ENCODE data around the gene ZFP92. TPM values are rescaled to one million over a fixed set of nuclear protein-coding genes. Genes with fewer than 3 reads are reported as not detected.

The ZFP92 gene
- total and polyA plus RNA-seq, 2 donors (not counting 3 experiments of a cell fraction or from before 2014, with no cell fraction given): 0.36 to 1.2 TPM

DNA sequence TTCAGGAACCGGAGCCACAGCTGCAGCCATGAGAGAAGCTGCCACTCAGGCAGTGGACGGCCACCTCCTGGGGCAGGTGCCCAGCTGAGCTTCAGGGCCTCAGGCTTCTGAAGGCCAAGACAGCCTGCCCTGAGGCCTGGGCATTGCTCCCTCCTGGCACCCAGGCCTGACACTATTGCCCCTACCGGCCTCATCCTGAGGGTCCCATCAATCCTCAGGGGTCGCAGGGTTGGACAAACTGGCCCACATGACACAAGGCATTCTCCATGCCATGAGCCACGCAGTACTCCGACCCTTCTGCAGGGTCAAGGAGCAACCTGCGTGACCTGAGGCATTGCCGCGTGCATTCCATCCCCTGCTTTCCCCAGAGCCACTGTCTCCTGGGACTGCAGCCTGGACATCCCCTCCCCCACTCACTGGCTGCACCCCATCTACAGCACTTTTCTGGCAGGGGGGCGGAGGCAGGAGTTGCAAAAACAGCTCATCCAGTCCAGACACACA lies 3.0 kb upstream of the ZFP92 start:
- POLR2A ChIA-PET: no interaction called here
- Histone ChIP-seq H3K4me2 (ENCODE audit: insufficient read depth, low read length) (no peak overlapping the region), H3K9me3 (replicated peaks; ENCODE audit: control insufficient read depth, insufficient read depth, low read length) (no peaks in the 10 kb centered on the region), H3K9ac (replicated peaks; ENCODE audit: extremely low read depth, insufficient read depth, low read length) (no peak overlapping the region), H2AFZ (ENCODE audit: low read depth, low read length) (no peak overlapping the region), H3K9me1 (replicated peaks; ENCODE audit: control insufficient read depth, extremely low read depth, insufficient read depth, low read length) (no peaks in the 10 kb centered on the region), H3K27me3 (ENCODE audit: control insufficient read depth in 2 of 2, insufficient read depth in 2 of 2, low read length in 2 of 2) (no peaks in the 10 kb centered on the region), H3K4me1 (ENCODE audit: control insufficient read depth, extremely low read depth, insufficient read depth, low read length) (peaks cover 6% of the 10 kb centered on the region), H3K4me3 (replicated peaks in 1 of 3; ENCODE audit: insufficient read depth in 1 of 3, low read depth in 1 of 3, low read length in 3 of 3) (no peak overlapping the region), H3K36me3 (ENCODE audit: control insufficient read depth in 2 of 2, extremely low read depth in 1 of 2, insufficient read depth in 2 of 2, low read length in 2 of 2) (no peaks in the 10 kb centered on the region), H4K20me1 (replicated peaks; ENCODE audit: control insufficient read depth, extremely low read depth, insufficient read depth, low read length) (no peaks in the 10 kb centered on the region), H3K79me2 (ENCODE audit: control insufficient read depth, insufficient read depth, low read length) (no peaks in the 10 kb centered on the region), H3K27ac (ENCODE audit: insufficient read depth, low read depth, low read length) (no peak overlapping the region)
- intact Hi-C loops (cut with micrococcal nuclease): no loop called here
- DNase-seq (ENCODE audit: low read depth, low spot score): no peak
- no peak for FAIRE-seq
- dilution Hi-C loops (cut with MboI; ENCODE audit: extremely low pct_ligation_motif_present, low sequenced_read_pairs): no loop called here
- CTCF ChIA-PET: no interaction called here
- BruUV-seq (replicated peaks): no TSS peak
- TF ChIP-seq EZH2 (IDR thresholded peaks at IDR 0.05; ENCODE audit: borderline replicate concordance, low read depth, low read length, severe bottlenecking) (no peak), POLR2AphosphoS5 (IDR thresholded peaks at IDR 0.05; ENCODE audit: insufficient read depth, low read depth, low read length) (no peak), GATA2 (IDR thresholded peaks at IDR 0.05; ENCODE audit: insufficient read depth, insufficient read length, low read depth, low read length) (no peak), JUN (IDR thresholded peaks at IDR 0.05; ENCODE audit: borderline replicate concordance, insufficient read depth, insufficient read length, low read depth) (no peak), MYC (IDR thresholded peaks at IDR 0.05; ENCODE audit: low read depth, low read length) (no peak), POLR2A (IDR thresholded peaks at IDR 0.05; ENCODE audit: low read depth, low read length) (no peak), FOS (IDR thresholded peaks at IDR 0.05; ENCODE audit: borderline replicate concordance, insufficient read depth, low read length) (no peak)
- TF ChIP-seq, protein P1, sequence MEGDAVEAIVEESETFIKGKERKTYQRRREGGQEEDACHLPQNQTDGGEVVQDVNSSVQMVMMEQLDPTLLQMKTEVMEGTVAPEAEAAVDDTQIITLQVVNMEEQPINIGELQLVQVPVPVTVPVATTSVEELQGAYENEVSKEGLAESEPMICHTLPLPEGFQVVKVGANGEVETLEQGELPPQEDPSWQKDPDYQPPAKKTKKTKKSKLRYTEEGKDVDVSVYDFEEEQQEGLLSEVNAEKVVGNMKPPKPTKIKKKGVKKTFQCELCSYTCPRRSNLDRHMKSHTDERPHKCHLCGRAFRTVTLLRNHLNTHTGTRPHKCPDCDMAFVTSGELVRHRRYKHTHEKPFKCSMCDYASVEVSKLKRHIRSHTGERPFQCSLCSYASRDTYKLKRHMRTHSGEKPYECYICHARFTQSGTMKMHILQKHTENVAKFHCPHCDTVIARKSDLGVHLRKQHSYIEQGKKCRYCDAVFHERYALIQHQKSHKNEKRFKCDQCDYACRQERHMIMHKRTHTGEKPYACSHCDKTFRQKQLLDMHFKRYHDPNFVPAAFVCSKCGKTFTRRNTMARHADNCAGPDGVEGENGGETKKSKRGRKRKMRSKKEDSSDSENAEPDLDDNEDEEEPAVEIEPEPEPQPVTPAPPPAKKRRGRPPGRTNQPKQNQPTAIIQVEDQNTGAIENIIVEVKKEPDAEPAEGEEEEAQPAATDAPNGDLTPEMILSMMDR (IDR thresholded peaks at IDR 0.05; ENCODE audit: extremely low read depth in 1 of 2, insufficient read depth in 1 of 2, low read depth in 1 of 2, low read length in 2 of 2): no peak
- TF ChIP-seq, protein P2, sequence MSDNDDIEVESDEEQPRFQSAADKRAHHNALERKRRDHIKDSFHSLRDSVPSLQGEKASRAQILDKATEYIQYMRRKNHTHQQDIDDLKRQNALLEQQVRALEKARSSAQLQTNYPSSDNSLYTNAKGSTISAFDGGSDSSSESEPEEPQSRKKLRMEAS (IDR thresholded peaks at IDR 0.05; ENCODE audit: insufficient read depth, insufficient read length): no peak

Data from endothelial cell of umbilical vein (primary cell).